ENCODE measurements around the gene LIN7B.

LIN7B gene

GRCh38 chr19:49094505-49095482, 19.4 kb upstream of the LIN7B start:
- no peak for DNase-seq

- DNase-seq = peak; percentile 74 to 82 (median 78)
These were observed 16.5 kb upstream of the LIN7B start for GRCh38 chr19:49097453-49098288.

- DNase-seq = no peak
These were observed 15.4 kb upstream of the LIN7B start for GRCh38 chr19:49098795-49099194.

GRCh38 chr19:49101160-49101559, 13.0 kb upstream of the LIN7B start:
- DNase-seq = no peak

DNA sequence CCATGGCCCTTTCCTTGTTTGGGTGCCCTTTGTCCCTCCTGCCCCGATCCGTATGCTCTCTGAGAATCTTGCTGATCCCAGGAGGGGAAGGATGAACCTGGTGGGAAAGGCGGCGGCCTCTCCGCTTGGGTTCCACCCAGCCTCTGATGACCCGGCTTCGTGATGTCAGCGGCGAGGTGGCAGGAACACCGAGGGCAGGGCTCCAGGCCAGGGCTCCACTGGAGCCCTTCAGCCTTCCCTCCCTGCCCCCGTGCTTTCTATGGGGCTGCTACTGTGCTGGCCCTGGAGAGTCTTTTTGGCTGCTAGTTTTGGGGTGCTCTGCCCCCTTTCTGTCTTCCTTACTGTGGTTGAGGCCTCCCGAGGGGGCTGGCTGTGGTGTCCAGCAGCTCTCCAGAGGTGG, 11.9 kb upstream of the LIN7B start:
- DNase-seq = no peak

DNA sequence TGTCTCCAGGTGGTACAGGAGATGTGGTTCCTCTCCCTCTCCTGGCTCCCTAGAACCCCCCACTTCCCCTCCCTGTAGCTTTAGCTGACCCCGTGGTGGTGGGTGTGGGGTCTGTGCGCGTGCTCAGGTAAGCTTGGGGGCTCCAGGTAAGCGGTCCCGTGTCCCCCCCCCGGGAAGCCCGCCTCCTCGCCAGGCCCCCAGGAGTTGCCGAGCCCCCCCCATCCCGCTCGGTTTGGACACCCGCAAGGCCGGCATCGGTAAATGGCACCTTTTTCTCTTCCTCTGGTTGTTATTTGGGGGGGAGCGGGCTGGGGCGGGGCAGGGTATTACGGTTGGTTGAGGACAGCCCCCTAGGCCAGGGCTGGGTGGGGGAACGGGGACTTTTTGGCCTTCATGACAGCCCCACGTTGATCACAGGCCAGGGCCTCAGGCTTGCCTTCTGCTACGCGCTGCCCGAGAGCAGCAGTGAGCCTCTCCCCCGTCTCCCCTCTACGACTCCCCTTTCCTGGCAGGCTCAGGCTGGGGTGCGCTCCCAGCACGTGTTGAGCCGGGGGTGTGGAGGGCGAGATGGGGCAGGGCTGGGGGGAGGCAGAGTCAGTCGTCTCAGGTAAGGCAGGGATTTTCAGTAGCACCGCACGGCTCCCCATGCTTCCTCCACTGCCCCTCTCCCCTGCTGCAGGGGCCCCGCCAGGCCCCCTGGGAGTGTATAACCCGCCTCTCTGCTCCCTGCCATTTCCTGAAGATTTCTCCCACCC, 10.7 kb upstream of the LIN7B start:
- DNase-seq = no peak

GRCh38 chr19:49104229-49104864, 9.8 kb upstream of the LIN7B start:
- DNase-seq = no peak

- DNase-seq = peak; percentile 46 to 80 (median 60)
These were observed 7.5 kb upstream of the LIN7B start for GRCh38 chr19:49106648-49107135.

DNA sequence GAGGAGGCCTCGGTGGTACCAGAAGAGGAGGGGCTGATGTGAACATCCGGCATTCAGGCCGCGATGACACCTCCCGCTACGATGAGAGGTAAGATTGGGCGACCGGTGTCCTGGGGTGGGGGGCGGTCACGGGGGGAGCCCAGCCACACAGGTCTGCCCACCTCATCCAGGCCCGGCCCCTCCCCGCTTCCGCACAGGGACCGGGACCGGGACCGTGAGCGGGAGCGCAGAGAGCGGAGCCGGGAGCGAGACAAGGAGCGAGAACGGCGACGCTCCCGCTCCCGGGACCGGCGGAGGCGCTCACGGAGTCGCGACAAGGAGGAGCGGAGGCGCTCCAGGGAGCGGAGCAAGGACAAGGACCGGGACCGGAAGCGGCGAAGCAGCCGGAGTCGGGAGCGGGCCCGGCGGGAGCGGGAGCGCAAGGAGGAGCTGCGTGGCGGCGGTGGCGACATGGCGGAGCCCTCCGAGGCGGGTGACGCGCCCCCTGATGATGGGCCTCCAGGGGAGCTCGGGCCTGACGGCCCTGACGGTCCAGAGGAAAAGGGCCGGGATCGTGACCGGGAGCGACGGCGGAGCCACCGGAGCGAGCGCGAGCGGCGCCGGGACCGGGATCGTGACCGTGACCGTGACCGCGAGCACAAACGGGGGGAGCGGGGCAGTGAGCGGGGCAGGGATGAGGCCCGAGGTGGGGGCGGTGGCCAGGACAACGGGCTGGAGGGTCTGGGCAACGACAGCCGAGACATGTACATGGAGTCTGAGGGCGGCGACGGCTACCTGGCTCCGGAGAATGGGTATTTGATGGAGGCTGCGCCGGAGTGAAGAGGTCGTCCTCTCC, 6.3 kb upstream of the LIN7B start:
- no peak for DNase-seq

GRCh38 chr19:49109051-49109450, 5.1 kb upstream of the LIN7B start:
- no peak for DNase-seq

GRCh38 chr19:49109569-49110233, 4.5 kb upstream of the LIN7B start:
- no peak for DNase-seq

DNA sequence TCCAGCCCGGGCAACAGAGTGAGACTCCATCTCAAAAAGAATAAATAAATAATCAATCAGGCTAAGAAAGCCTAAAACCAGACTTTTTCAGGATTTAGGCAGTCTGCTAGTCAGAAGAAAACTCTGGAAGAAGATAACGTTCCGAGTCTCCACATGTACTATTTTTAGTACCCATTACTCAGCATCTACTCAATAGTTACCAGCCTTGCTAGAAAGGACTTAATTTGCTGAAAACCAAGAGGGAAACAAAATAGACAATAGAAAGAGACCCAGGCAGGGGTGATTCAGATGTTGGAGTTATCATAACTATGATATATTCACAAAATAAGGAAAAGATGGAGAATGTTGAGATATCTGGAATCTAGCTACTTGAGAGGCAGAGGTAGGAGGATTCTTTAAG, 3.6 kb upstream of the LIN7B start:
- DNase-seq = no peak

DNA sequence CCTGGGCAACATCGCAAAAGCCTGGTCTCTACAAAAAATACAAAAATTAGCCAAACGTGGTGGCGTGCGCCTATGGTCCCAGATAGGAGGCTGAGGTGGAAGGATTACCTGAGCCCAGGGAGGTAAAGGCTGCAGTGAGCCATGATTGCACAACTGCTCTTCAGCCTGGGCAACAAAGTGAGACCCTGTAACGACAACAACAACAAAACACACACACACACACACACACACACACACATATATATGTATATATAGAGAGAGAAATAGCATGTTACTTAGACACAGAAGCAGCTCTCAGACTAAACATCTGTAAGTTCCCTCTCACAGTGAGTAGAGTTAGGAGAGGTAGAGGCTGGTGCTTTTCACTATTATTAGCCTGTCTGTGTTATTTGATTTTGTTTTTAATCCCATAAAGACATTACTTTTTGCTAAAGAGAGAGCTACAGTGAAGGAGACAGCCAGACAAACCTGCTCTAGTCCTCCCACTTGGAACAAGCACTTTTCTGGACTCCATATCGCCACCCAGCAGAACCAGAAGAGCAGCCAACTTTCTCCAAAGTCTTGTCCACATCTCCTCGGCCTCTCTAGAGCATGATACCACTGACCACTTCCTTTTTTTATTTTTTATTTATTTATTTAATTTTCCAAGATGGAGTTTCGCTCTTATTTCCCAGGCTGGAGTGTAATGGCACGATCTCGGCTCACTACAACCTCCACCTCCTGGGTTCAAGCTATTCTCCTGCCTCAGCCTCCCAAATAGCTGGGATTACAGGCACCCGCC, 2.8 kb upstream of the LIN7B start:
- DNase-seq = peak in 2 of 4 experiments; percentile 20 to 33

DNA sequence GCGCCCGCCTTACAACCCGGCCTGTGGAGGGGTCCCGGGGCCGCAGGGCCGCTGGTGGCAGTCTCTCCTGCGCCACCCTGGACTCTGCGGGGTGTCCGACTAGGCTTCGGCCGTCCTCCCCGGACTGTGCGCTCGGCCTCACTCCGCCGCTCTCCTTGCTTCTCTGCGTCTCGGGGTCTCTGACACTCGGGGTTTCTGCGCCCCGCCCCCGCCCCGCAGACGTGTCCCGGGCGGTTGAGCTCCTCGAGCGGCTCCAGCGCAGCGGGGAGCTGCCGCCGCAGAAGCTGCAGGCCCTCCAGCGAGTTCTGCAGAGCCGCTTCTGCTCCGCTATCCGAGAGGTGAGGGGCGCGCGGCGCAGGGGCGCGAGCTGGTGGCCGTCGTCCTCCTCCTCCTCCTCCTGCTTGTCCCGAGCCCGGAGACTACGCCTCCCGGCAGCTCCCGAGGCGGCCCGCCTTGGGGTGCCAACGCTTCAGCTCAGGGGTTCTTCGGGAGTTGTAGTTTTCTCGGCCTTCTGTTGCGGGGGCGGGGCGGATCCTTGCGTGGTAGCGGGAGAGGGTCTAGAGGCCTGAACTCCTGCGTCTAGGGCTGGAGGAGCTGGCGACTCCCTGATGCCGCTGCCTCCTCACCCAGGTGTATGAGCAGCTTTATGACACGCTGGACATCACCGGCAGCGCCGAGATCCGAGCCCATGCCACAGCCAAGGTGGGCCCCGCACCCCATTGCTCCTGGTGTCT, 627 bp downstream of the LIN7B start:
- DNase-seq = peak; percentile 62 to 78 (median 70)

GRCh38 chr19:49116544-49116943, 2.4 kb downstream of the LIN7B start:
- peak; percentile 71 to 86 (median 84) for DNase-seq

DNA sequence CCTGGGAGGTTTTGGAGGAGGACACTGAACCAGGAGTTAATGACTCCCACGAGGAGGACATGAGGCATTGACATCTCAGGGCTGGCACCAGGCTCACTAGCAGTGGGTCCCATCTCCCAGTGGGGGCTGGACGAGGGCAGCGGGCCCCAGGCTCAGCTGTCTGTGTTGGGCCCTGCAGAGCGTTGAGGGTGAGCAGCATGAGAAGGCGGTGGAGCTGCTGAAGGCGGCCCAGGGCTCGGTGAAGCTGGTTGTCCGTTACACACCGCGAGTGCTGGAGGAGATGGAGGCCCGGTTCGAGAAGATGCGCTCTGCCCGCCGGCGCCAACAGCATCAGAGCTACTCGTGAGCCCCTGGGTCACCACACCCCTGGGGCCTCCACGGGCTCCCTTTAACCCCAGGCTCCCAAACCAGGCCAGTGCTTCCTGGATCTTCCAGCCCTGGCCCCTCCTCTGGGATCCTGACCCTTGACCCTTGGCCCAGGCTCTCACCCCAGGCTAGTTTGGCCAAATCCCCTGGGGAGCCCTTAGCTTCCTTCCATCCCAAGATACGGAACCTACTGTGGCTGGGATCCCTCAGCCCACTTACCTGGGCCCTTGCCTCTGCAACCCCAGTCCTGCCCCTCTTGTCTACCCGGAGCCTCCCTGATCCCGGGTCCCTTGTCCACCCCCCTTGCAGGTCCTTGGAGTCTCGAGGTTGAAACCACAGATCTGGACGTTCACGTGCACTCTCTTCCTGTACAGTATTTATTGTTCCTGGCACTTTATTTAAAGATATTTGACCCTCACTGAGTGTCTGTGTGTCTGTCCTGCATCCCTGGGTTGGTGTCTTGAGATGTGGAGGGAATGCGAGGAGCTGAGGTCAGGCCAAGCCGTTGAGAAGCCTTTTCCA, 3.8 kb downstream of the LIN7B start:
- no peak for DNase-seq

DNA sequence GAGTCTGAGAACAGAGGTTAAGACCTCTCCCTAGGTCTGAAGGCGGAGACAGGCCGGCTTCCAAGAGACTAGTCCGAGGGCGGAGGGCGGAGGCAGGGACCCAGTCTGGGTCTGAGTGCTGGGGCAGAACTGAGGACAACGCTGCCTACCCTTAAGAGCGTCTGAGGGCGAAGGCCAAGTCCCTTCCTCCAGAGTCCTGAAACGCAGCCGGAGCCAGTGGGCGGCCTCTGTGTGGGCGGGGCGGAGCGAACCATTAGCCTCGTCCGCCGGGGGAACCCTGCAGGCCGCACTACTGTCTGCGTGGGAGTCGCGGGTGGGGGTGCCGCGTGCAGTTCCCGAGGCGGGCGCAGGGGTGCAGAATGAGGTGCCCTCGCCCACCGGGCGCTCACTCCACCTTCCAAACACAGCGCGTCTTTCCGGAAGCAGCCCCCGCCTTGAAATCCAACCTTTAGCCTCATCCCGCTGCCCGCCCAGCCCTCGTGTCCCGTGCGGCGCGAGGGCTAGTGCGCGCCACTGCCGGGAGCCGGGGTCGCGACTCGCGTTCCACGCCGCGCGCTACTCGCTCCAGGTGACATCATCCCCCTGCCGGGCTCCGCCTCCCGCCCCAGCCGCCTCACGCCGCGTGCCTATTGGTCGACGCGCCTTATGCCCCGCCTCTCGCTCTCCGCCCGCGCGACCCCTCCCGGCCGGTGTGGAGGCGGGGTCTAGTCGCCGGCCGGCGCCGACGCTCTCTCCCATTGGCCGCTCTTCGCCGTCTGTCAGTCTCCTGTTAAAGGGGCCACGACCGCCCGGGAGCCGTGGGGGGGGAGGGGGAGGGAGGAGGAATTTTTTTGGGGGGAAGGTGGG, 4.6 kb downstream of the LIN7B start, which contains the start of gene C19orf73:
Gene C19orf73, minus strand, starts transcription at position 579 of the 846 bp plus-strand sequence. Its CDS starts 121 bp downstream, at position 458.
- peak; percentile 96 to 99 (median 97) for DNase-seq
